Kidney (tissue), 14 donors: Measurements from ENCODE around the gene ITSN2. TPM values are rescaled to one million over a fixed set of nuclear protein-coding genes. Genes with fewer than 3 reads are reported as not detected.
"Not testable (repeated sequence)": the region's sequence is repeated elsewhere in the genome, so short reads cannot be mapped to it uniquely, and the experiment has no call there.

Source experiments
- DNase-seq, 5 donors: peaks; one replicate each; pipeline ENCODE4 v3.0.0-alpha.2; 2013 to 2020
- FAIRE-seq: peaks from 2 replicates; lab custom pipeline; 2012; peaks lifted over from hg19 to GRCh38; lab: Jason Lieb, UNC
- H3K27ac ChIP-seq, 2 donors: one replicate each; pipeline ENCODE4 v1.7.0; 2013; ENCODE audit warnings: low read depth in 2 of 2, low read length in 2 of 2, inconsistent platforms in 1 of 2
- H3K27me3 ChIP-seq: one replicate; pipeline ENCODE4 v1.7.1; 2013; ENCODE audit warnings: low read length, inconsistent platforms; ENCODE audit not compliant: control insufficient read depth, insufficient read depth
- H3K36me3 ChIP-seq, 3 donors: one replicate each; pipeline versions ENCODE4 v1.7.0 to v1.7.1; 2013; ENCODE audit warnings: low read length in 3 of 3, control low read depth in 1 of 3, inconsistent platforms in 1 of 3; ENCODE audit not compliant: insufficient read depth in 3 of 3, control insufficient read depth in 2 of 3
- H3K4me1 ChIP-seq, 3 donors: one replicate each; pipeline versions ENCODE4 v1.7.0 to v1.7.1; 2013; ENCODE audit warnings: low read length in 3 of 3, inconsistent platforms in 1 of 3, low read depth in 1 of 3; ENCODE audit not compliant: control insufficient read depth in 2 of 3, insufficient read depth in 2 of 3
- H3K4me3 ChIP-seq, 3 donors: one replicate each; pipeline versions ENCODE4 v1.7.0 to v1.8.1; 2013; ENCODE audit warnings: low read length in 3 of 3, control low read depth in 1 of 3, inconsistent platforms in 1 of 3
- H3K9ac ChIP-seq, 3 donors: one replicate each; pipeline versions ENCODE4 v1.7.0 to v1.7.1; 2013; ENCODE audit warnings: low read length in 3 of 3, control low read depth in 1 of 3, inconsistent platforms in 1 of 3
- H3K9me3 ChIP-seq, 3 donors: one replicate each; pipeline versions ENCODE4 v1.7.0 to v1.7.1; 2013; ENCODE audit warnings: low read length in 3 of 3, control low read depth in 1 of 3, inconsistent platforms in 1 of 3; ENCODE audit not compliant: control insufficient read depth in 2 of 3, insufficient read depth in 1 of 3
- intact Hi-C: fragments of 100-400 bp; cut with DNase I; formaldehyde crosslinking; loops from one replicate; pipeline ENCODE4 v1.11.1; 2022
- polyA plus RNA-seq: library from polyadenylated mRNA; stranded (reverse); fragments of 350-450 nt; fragmentation: Illumina TruSeq; extraction: RNeasy Lipid Tissue Mini Kit (QIAGEN cat#74804); gene quantifications from one replicate; pipeline ENCODE4 v1.2.3, GENCODE V29; 2014; ENCODE audit warnings: low read depth, low replicate concordance; ENCODE audit not compliant: insufficient read depth
- total RNA-seq: library from RNA; stranded (reverse); fragmentation: NEBNext Ultra II Directional; extraction: Animal tissue kit (Norgen Biotek cat#: 25700); gene quantifications from one replicate; pipeline ENCODE4 v1.2.1, GENCODE V29; 2021
- TF ChIP-seq, protein P1 (sequence below): IDR thresholded peaks from 3 replicates; pipeline ENCODE4 v1.5.1; 2012; ENCODE audit warnings: mild to moderate bottlenecking, moderate library complexity, borderline replicate concordance; ENCODE audit not compliant: insufficient read depth; ENCODE audit errors: extremely low read depth
- donor health status: control.
- donor health status: control.
- donor health status: control.
- donor health status: control.
- donor health status: control.
- donor health status: DM: yes; HTN: yes; CAD: no.
- donor health status: Normal renal cell carcinoma (clear cell type).

ITSN2 gene
- total and polyA plus RNA-seq, 2 donors from 2014 or later, result 20.1 to 72.8 TPM

DNA sequence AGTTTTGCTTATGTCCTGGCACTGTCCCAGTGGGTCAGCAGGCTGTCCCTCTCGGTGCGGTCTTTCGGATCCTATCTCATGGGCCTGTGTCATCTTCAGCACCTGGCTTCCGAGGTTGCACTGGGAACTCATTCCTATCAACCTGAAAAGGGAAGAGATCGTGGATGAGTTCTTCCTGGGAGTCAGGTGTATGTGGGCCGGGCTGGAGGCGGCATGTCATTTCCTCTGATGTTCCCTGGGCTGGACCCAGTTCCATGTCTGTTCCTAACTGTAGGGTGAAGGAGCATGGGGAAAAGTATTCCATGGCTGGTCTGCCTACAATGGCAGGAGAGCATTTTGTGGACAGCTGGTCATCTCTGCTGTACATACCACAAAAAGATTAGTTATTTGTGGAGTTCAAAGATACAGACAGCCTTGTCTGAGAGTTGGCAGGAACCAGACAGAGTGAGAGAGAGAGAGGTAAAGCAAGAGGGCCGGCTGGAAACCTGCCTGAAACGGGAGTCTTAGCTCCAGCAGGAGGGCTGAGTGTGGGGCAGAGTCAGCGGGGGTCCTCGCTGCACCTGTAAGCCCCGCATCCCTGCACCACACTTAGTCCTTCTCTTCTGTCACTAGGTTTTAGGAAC is 160.3 kb downstream of the ITSN2 start:
- Histone ChIP-seq H3K27me3 (no peaks in the 10 kb centered on the region), H3K36me3 (peaks cover 0 to 20% (median 10%) of the 10 kb centered on the region in 3 donors), H3K4me1 (no peaks in the 10 kb centered on the region), H3K4me3 (no peak overlapping the region), H3K27ac (no peak overlapping the region), H3K9me3 (no peaks in the 10 kb centered on the region), H3K9ac (no peak overlapping the region)
- TF ChIP-seq, protein P1, sequence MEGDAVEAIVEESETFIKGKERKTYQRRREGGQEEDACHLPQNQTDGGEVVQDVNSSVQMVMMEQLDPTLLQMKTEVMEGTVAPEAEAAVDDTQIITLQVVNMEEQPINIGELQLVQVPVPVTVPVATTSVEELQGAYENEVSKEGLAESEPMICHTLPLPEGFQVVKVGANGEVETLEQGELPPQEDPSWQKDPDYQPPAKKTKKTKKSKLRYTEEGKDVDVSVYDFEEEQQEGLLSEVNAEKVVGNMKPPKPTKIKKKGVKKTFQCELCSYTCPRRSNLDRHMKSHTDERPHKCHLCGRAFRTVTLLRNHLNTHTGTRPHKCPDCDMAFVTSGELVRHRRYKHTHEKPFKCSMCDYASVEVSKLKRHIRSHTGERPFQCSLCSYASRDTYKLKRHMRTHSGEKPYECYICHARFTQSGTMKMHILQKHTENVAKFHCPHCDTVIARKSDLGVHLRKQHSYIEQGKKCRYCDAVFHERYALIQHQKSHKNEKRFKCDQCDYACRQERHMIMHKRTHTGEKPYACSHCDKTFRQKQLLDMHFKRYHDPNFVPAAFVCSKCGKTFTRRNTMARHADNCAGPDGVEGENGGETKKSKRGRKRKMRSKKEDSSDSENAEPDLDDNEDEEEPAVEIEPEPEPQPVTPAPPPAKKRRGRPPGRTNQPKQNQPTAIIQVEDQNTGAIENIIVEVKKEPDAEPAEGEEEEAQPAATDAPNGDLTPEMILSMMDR, result no peak
- intact Hi-C loops, result no loop called here
- FAIRE-seq, result no peak
- no peak for DNase-seq

DNA sequence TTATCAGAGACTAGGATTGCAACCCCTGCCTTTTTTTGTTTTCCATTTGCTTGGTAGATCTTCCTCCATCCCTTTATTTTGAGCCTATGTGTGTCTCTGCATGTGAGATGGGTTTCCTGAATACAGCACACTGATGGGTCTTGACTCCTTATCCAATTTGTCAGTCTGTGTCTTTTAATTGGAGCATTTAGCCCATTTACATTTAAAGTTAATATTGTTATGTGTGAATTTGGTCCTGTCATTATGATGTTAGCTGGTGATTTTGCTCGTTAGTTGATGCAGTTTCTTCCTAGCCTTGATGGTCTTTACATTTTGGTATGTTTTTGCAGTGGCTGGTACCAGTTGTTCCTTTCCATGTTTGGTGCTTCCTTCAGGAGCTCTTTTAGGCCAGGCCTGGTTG is 163.1 kb downstream of the ITSN2 start:
- DNase-seq, H3K36me3 ChIP-seq, intact Hi-C loops, H3K9me3 ChIP-seq, H3K27me3 ChIP-seq, H3K4me1 ChIP-seq, H3K9ac ChIP-seq, H3K4me3 ChIP-seq, FAIRE-seq, H3K27ac ChIP-seq: not testable (repeated sequence)

DNA sequence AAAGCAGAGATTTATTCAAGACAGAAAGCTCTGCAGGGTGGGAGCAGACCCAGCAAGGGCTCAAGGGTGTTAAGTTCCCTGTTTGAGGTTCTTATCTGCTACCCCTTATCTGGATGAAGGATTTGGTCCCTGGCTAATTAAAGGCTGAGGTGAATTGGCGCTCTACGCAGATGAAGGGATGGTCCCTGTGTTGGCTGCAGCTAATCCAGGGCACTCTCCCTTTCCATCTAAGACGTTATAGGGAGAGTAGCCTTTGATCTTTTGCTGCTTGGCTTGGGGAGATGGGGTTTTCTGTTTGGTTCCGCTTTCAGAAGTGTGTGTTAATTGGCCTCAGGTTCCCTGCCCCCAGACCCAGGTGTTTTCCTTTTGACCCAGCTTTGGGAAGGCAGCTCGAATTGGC is 168.5 kb downstream of the ITSN2 start:
- intact Hi-C loops, result no loop called here
- Histone ChIP-seq H3K9ac (no peak overlapping the region), H3K27ac (no peak overlapping the region), H3K4me3 (no peak overlapping the region), H3K4me1 (no peaks in the 10 kb centered on the region), H3K9me3 (no peaks in the 10 kb centered on the region), H3K27me3 (no peaks in the 10 kb centered on the region), H3K36me3 (no peaks in the 10 kb centered on the region)
- DNase-seq, result no peak
- FAIRE-seq, result no peak
- TF ChIP-seq, protein P1, result no peak

DNA sequence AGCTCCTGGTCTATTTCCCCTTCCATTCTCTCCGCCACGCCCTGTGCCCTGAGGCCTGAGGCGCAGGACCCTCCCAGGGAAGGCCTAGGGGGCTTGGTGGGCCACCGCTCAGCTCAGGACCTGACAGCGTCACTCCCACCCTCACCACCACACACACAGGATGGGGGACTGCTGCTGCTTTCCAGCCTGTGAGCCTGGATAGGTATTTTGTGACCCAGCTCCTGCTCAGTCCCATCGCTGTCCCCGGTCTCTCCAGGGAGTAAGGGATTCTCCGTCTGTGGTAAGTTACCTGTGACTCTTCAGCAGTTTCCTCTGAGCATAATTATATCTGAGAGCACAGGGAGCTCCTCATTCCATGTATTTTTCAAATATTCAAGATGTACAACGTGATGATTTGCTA is 169.2 kb downstream of the ITSN2 start:
- intact Hi-C loops, result no loop called here
- Histone ChIP-seq H3K36me3 (no peaks in the 10 kb centered on the region), H3K27ac (no peak overlapping the region), H3K4me1 (no peaks in the 10 kb centered on the region), H3K27me3 (no peaks in the 10 kb centered on the region), H3K4me3 (no peak overlapping the region), H3K9me3 (no peaks in the 10 kb centered on the region), H3K9ac (no peak overlapping the region)
- TF ChIP-seq, protein P1, result no peak
- DNase-seq (no peak), FAIRE-seq (no peak)
